Stomach (tissue), 9 donors: ENCODE results near the gene DUSP19. TPM values are rescaled to one million over a fixed set of nuclear protein-coding genes. Genes with fewer than 3 reads are reported as not detected.

Source experiments
- DNase-seq, 2 donors: peaks; one replicate each; pipeline versions ENCODE4 v3.0.0 to v3.0.0-alpha.2; 2013 to 2019
- H3K27ac ChIP-seq, 5 donors: fragments of 200-600 bp in 4 of 5; sonication (generic) in 4 of 5; one replicate each; pipeline ENCODE4 v1.5.1; 2013 to 2019; ENCODE audit warnings: mild to moderate bottlenecking in 1 of 5, moderate library complexity in 1 of 5
- H3K27me3 ChIP-seq, 3 donors: fragments of 200-600 bp; sonication (generic); one replicate each; pipeline ENCODE4 v1.5.1; 2017 to 2019; ENCODE audit warnings: mixed run types in 1 of 3
- H3K36me3 ChIP-seq, 4 donors: fragments of 200-600 bp; sonication (generic); 1 replicate in 3 of 4; 2 replicates in 1 of 4; pipeline ENCODE4 v1.5.1; 2016 to 2019
- H3K4me1 ChIP-seq, 4 donors: fragments of 200-600 bp; sonication (generic); one replicate each; pipeline ENCODE4 v1.5.1; 2016 to 2019
- H3K4me3 ChIP-seq, 4 donors: fragments of 200-600 bp; sonication (generic) in 3 of 4; one replicate each; pipeline ENCODE4 v1.5.1; 2016 to 2019; ENCODE audit warnings: mild to moderate bottlenecking in 1 of 4
- H3K9me3 ChIP-seq, 4 donors: fragments of 200-600 bp; sonication (generic); one replicate each; pipeline ENCODE4 v1.5.1; 2016 to 2019
- CTCF ChIP-seq, 7 experiments: fragments of 450-650 bp in 4 of 7; fragments of 200-600 bp in 3 of 7; sonication (generic) in 3 of 7; IDR thresholded peaks; one replicate each; pipeline ENCODE4 v1.5.1; 2016 to 2019; ENCODE audit warnings: antibody characterized with exemption in 7 of 7, control low read depth in 2 of 7, mild to moderate bottlenecking in 1 of 7
- EP300 ChIP-seq: sonication (generic); formaldehyde crosslinking; IDR thresholded peaks from one replicate; pipeline ENCODE4 v1.6.1; 2017; ENCODE audit warnings: antibody characterized with exemption
- POLR2A ChIP-seq, 4 donors: fragments of 450-650 bp; IDR thresholded peaks; one replicate each; pipeline ENCODE4 v1.6.1; 2016; ENCODE audit warnings: antibody characterized with exemption in 4 of 4, control low read depth in 2 of 4, mild to moderate bottlenecking in 1 of 4, moderate library complexity in 1 of 4
- POLR2AphosphoS5 ChIP-seq, 3 donors: sonication (generic); formaldehyde crosslinking; IDR thresholded peaks; one replicate each; pipeline ENCODE4 v1.6.1; 2016; ENCODE audit warnings: antibody characterized with exemption in 3 of 3
- WGBS, 5 donors: extraction: QIAGEN DNeasy Blood & Tissue Kit in 3 of 5; methylation state at CpG; one replicate each; pipeline versions ENCODE4 v1.1.5 to v1.1.7; 2013 to 2018; 5-methylcytosine and 5-hydroxymethylcytosine counted together
- intact Hi-C: fragments of 100-400 bp; cut with DNase I; formaldehyde crosslinking; loops from one replicate; pipeline ENCODE4 v1.15.1; 2023; ENCODE audit warnings: low total_unique reads
- polyA plus RNA-seq, 3 donors: library from polyadenylated mRNA; stranded (reverse); fragments of 200-250 nt; gene quantifications; one replicate each; pipeline ENCODE4 v1.2.3, GENCODE V29; 2013
- total RNA-seq, 5 donors: library from RNA; depleted of rRNA; stranded (reverse); fragments of >200 nt; gene quantifications; one replicate each; pipeline versions ENCODE4 v1.1.0 to v1.2.3, GENCODE V29; 2014 to 2016
- donor health status: healthy with polysubstance abuse.
- donor health status: Bipolar disorder and iron deficiency.
- donor health status: healthy.

Gene DUSP19
- total and polyA plus RNA-seq, 8 donors = 1.1 to 19.6 (median 4.3) TPM; not detected in 1

DNA sequence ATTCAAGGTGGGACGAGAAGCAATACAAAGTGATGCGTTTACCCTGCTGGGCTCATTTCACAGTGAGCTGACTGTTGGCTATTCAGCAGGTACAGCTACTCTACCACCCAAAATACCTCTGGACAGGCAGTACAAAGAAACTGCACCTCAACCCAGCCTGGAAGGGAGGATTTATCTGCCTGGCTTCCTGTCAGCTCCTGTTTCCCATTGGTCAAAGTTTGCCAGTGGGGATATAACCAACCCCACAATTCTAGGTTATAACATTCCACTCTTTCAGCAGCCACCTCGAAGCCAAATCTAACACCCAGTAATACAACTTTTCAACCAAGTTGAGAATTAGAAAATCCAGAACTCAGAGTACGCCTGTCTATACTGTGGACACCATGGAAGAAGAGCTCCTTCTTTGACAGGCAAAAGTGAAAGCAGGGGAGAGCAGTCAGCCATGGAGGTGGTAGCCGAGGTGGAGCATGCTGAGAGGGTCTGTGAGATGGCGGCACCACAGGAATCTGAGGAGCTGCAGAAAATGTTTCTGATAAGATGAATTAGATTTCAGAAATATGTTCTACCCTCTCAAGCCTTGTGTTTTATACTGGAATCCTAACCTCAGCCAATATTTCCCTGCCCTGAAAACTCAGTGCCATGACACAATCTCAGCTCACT, 10.8 kb downstream of the DUSP19 start:
- WGBS, 5 donors = 83 to 94% (median 92%) methylated on average over 6 of the region's 6 CpGs

GRCh38 chr2:183091318-183091953, 12.9 kb downstream of the DUSP19 start:
- Histone ChIP-seq H3K36me3 (peaks cover 0 to 3% (median 0%) of the 10 kb centered on the region in 4 donors), H3K27me3 (no peaks in the 10 kb centered on the region), H3K9me3 (no peaks in the 10 kb centered on the region), H3K4me3 (peak overlapping the region in 1 of 4 donors; percentile 26), H3K27ac (peak overlapping the region in 1 of 5 donors; percentile 24), H3K4me1 (peaks cover 0 to 11% (median 0%) of the 10 kb centered on the region in 4 donors)
- 85 to 90% (median 89%) methylated on average over 7 of the region's 7 CpGs for WGBS, 5 donors
- TF ChIP-seq POLR2A (IDR thresholded peaks at IDR 0.05) = no peak
- TF ChIP-seq CTCF (IDR thresholded peaks at IDR 0.05) = no peak
- no peak for TF ChIP-seq EP300
- TF ChIP-seq POLR2AphosphoS5 (IDR thresholded peaks at IDR 0.05) = no peak
- no peak for DNase-seq
- intact Hi-C loops = no loop called here

More for the DNA sequence above, 10.8 kb downstream of the DUSP19 start:
- no peak overlapping the region for H3K27ac ChIP-seq
- H3K27me3 ChIP-seq = no peaks in the 10 kb centered on the region
- H3K4me3 ChIP-seq = no peak overlapping the region
- TF ChIP-seq EP300 (no peak), CTCF (IDR thresholded peaks at IDR 0.05) (no peak), POLR2A (IDR thresholded peaks at IDR 0.05) (no peak), POLR2AphosphoS5 (IDR thresholded peaks at IDR 0.05) (no peak)
- DNase-seq = no peak
- H3K4me1 ChIP-seq = peaks cover 0 to under 1% (median 0%) of the 10 kb centered on the region in 4 donors
- H3K9me3 ChIP-seq = no peaks in the 10 kb centered on the region
- intact Hi-C loops = no loop called here
- no peaks in the 10 kb centered on the region for H3K36me3 ChIP-seq

DNA sequence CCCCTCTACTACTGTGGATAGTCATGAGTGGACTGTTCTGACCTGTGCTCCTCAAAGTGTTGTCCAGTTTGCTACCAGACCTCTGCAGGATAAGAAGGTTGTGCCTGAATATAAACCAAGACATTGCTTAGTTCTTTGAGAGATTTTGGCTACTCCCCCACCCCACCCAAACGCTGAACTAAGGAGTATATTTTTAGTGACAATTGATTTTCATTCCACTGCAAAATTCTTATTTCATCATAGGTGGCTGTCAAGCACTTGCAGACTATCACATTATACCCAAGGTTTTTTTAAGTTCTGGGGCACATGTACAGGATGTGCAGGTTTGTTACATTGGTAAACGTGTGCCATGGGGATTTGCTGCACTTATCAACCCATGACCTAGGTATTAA, 13.4 kb downstream of the DUSP19 start:
- DNase-seq = no peak
- intact Hi-C loops = no loop called here
- Histone ChIP-seq H3K27ac (no peak overlapping the region), H3K27me3 (no peaks in the 10 kb centered on the region), H3K36me3 (peaks cover 0 to 8% (median under 1%) of the 10 kb centered on the region in 4 donors), H3K4me3 (no peak overlapping the region), H3K9me3 (no peaks in the 10 kb centered on the region), H3K4me1 (peaks cover 0 to 11% (median 0%) of the 10 kb centered on the region in 4 donors)
- WGBS, 5 donors = 87 to 98% (median 95%) methylated on average over 2 of the region's 2 CpGs
- TF ChIP-seq POLR2A (IDR thresholded peaks at IDR 0.05) (no peak), CTCF (IDR thresholded peaks at IDR 0.05) (no peak), POLR2AphosphoS5 (IDR thresholded peaks at IDR 0.05) (no peak), EP300 (no peak)

- DNase-seq = no peak
- Histone ChIP-seq H3K27me3 (no peaks in the 10 kb centered on the region), H3K4me1 (peaks cover 0 to 11% (median 0%) of the 10 kb centered on the region in 4 donors), H3K4me3 (no peak overlapping the region), H3K9me3 (no peaks in the 10 kb centered on the region), H3K27ac (no peak overlapping the region), H3K36me3 (peaks cover 0 to 15% (median 6%) of the 10 kb centered on the region in 4 donors)
- WGBS, 5 donors = 26 to 44% (median 38%) methylated on average over 2 of the region's 2 CpGs
- intact Hi-C loops = no loop called here
- peak in 2 of 7 experiments; percentile 21 to 39 for TF ChIP-seq CTCF (IDR thresholded peaks at IDR 0.05)
- TF ChIP-seq POLR2AphosphoS5 (IDR thresholded peaks at IDR 0.05) = no peak
- no peak for TF ChIP-seq POLR2A (IDR thresholded peaks at IDR 0.05)
Measured at GRCh38 chr2:183093857-183094657, 15.5 kb downstream of the DUSP19 start.
